Smooth muscle cell (in vitro differentiated cells): ENCODE data around the gene PPM1L. TPM values are rescaled to one million over a fixed set of nuclear protein-coding genes. Genes with fewer than 3 reads are reported as not detected.

Experiments
- DNase-seq: peaks from one replicate; lab custom pipeline; 2025; ENCODE audit not compliant: unreplicated experiment; lab: John Stamatoyannopoulos, UW
- H2AFZ ChIP-seq: fragments of 200-600 bp; sonication (generic); 2 replicates; pipeline ENCODE4 v1.6.0; 2016; ENCODE audit warnings: antibody characterized with exemption, low read depth, mild to moderate bottlenecking
- H3F3A ChIP-seq: fragments of 200-600 bp; sonication (generic); 2 replicates; pipeline ENCODE4 v1.6.0; 2017; ENCODE audit warnings: antibody characterized with exemption, low read depth
- H3K27ac ChIP-seq: fragments of 200-600 bp; sonication (generic); 2 replicates; pipeline ENCODE4 v1.5.1; 2016; ENCODE audit warnings: low read depth, mild to moderate bottlenecking
- H3K27me3 ChIP-seq: fragments of 200-600 bp; sonication (generic); 2 replicates; pipeline ENCODE4 v1.6.1; 2016; ENCODE audit warnings: low read depth, mild to moderate bottlenecking
- H3K36me3 ChIP-seq: fragments of 200-600 bp; sonication (generic); 2 replicates; pipeline ENCODE4 v1.5.1; 2016; ENCODE audit warnings: low read depth
- H3K4me1 ChIP-seq: fragments of 200-600 bp; sonication (generic); 2 replicates; pipeline ENCODE4 v1.5.1; 2016; ENCODE audit warnings: low read depth
- H3K4me2 ChIP-seq: fragments of 200-600 bp; sonication (generic); 2 replicates; pipeline ENCODE4 v1.6.0; 2016; ENCODE audit warnings: mild to moderate bottlenecking
- H3K4me3 ChIP-seq: fragments of 200-600 bp; sonication (generic); 2 replicates; pipeline ENCODE4 v1.5.1; 2016; ENCODE audit warnings: mild to moderate bottlenecking
- H3K79me2 ChIP-seq: fragments of 200-600 bp; sonication (generic); 2 replicates; pipeline ENCODE4 v1.6.0; 2016; ENCODE audit warnings: low read depth, mild to moderate bottlenecking
- H3K9ac ChIP-seq: fragments of 200-600 bp; sonication (generic); 2 replicates; pipeline ENCODE4 v1.6.0; 2016; ENCODE audit warnings: low read depth
- H3K9me3 ChIP-seq: fragments of 200-600 bp; sonication (generic); replicated peaks from 2 replicates; pipeline ENCODE4 v1.5.1; 2016; ENCODE audit warnings: low read depth
- H4K20me1 ChIP-seq: fragments of 200-600 bp; sonication (generic); 2 replicates; pipeline ENCODE4 v1.6.0; 2016; ENCODE audit warnings: low read depth
- CTCF ChIP-seq: fragments of 200-600 bp; sonication (generic); IDR thresholded peaks from 2 replicates; pipeline ENCODE4 v1.5.1; 2017; ENCODE audit warnings: borderline replicate concordance, mild to moderate bottlenecking, antibody characterized with exemption; ENCODE audit not compliant: insufficient read depth, poor library complexity, severe bottlenecking
- WGBS: methylation state at CpG from one replicate; pipeline ENCODE4 v1.1.7; 2016; ENCODE audit warnings: low lambda C conversion rate; 5-methylcytosine and 5-hydroxymethylcytosine counted together
- polyA plus RNA-seq: library from polyadenylated mRNA; unstranded; fragments of >200 nt; fragmentation: Nextera tagmentation; extraction: Ambion mirVana; gene quantifications from 2 replicates; pipeline ENCODE4 v1.2.1, GENCODE V29; 2016
- total RNA-seq: library from RNA; depleted of rRNA; stranded (reverse); fragments of >200 nt; gene quantifications from 2 replicates; pipeline ENCODE4 v1.2.3, GENCODE V29; 2014

PPM1L gene
- total and polyA plus RNA-seq, 2 experiments from 2014 or later: 0.14 to 1.9 TPM

DNA sequence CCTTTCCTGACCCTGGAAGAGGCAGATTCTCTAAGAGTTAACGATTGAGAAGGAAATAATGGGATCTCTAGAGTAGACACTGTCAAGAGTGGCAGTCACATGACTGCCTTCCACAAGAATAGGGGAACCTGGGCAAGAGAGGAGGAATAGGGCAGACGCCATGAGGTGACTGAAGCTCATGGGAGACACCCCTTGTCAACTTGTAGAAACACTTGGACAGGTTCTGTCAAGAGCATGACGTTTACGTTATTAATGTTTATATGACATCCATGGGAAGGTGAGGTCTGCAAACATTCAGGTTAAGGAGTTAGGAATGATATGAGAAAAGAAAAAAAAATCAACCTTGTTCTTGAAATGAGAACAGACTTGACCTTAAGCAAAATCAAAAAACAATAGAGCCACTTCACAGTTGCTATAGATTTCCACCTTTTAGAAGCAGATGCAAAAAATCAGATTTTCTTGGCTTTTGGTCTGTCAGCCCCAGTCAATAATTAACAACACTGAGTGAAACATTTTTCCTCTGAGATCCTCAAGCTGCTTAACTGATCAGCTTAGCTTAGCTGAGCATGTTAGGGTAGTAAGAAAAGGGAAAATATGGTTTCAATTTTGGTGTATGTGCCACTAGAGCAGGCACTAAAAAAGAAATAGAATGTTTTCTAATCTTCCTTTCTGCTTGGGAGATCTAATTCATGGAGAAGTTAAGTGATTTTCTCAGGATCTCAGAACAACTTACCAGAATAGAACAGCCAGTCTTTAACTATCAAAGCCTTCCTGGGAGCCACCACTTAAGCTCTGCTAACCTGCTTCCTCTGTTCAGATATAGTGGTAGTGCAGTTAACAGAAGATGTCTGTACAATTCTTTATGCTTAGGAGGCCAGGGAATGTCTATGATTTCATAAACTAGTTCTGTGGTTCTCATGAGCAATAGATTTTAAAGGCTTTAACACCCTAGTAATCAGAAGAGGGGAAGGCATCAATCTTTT is 232.2 kb downstream of the PPM1L start:
- H4K20me1 ChIP-seq: no peaks in the 10 kb centered on the region
- H2AFZ ChIP-seq: peak overlapping the region; percentile 45
- no peak overlapping the region for H3K4me3 ChIP-seq
- no peaks in the 10 kb centered on the region for H3K9me3 ChIP-seq
- no peak for TF ChIP-seq CTCF
- H3K36me3 ChIP-seq: no peaks in the 10 kb centered on the region
- DNase-seq: no peak
- no peak overlapping the region for H3K9ac ChIP-seq
- H3K4me1 ChIP-seq: no peaks in the 10 kb centered on the region
- H3K4me2 ChIP-seq: no peak overlapping the region
- WGBS: 91% methylated on average over 4 of the region's 4 CpGs
- H3K27me3 ChIP-seq: no peaks in the 10 kb centered on the region
- no peak overlapping the region for H3K27ac ChIP-seq
- no peaks in the 10 kb centered on the region for H3F3A ChIP-seq
- no peaks in the 10 kb centered on the region for H3K79me2 ChIP-seq

- Histone ChIP-seq H3K27me3 (no peaks in the 10 kb centered on the region), H3K4me3 (no peak overlapping the region), H3K27ac (no peak overlapping the region), H3K9me3 (no peaks in the 10 kb centered on the region), H2AFZ (no peak overlapping the region), H4K20me1 (no peaks in the 10 kb centered on the region), H3K79me2 (no peaks in the 10 kb centered on the region), H3K9ac (no peak overlapping the region), H3F3A (no peaks in the 10 kb centered on the region), H3K4me2 (no peak overlapping the region), H3K36me3 (no peaks in the 10 kb centered on the region), H3K4me1 (no peaks in the 10 kb centered on the region)
- no peak for DNase-seq
- 83% methylated on average over 2 of the region's 2 CpGs for WGBS
- TF ChIP-seq CTCF: no peak
Measured at GRCh38 chr3:160990446-160990845, 234.4 kb downstream of the PPM1L start.

- Histone ChIP-seq H3F3A (no peaks in the 10 kb centered on the region), H3K4me1 (no peaks in the 10 kb centered on the region), H3K4me2 (no peak overlapping the region), H3K27ac (no peak overlapping the region), H3K79me2 (no peaks in the 10 kb centered on the region), H4K20me1 (no peaks in the 10 kb centered on the region), H3K9me3 (no peaks in the 10 kb centered on the region), H3K36me3 (no peaks in the 10 kb centered on the region), H3K9ac (no peak overlapping the region), H3K27me3 (no peaks in the 10 kb centered on the region), H2AFZ (no peak overlapping the region), H3K4me3 (no peak overlapping the region)
- DNase-seq: no peak
- no peak for TF ChIP-seq CTCF
- 98% methylated on average over 3 of the region's 3 CpGs for WGBS
Measured at GRCh38 chr3:160992712-160993111, 236.7 kb downstream of the PPM1L start.
